Panc1 (cell line): ENCODE results near the gene INO80C.

Experiments used
- POLR2AphosphoS5 ChIP-seq: IDR thresholded peaks from 2 replicates; pipeline ENCODE4 v1.6.1; 2012; ENCODE audit warnings: mild to moderate bottlenecking, low read depth, low read length, moderate library complexity
- SIN3A ChIP-seq: IDR thresholded peaks from 2 replicates; pipeline ENCODE4 v1.6.1; 2012; ENCODE audit warnings: low read depth, mild to moderate bottlenecking, low read length, moderate library complexity, borderline replicate concordance; ENCODE audit not compliant: insufficient read depth
- TF ChIP-seq, protein P1 (sequence below), 2 experiments: IDR thresholded peaks; 2 replicates each; pipeline ENCODE4 v1.6.1; 2011 to 2012; ENCODE audit warnings: low read depth in 2 of 2, control low read depth in 1 of 2, low read length in 1 of 2, mild to moderate bottlenecking in 1 of 2, moderate library complexity in 1 of 2; ENCODE audit not compliant: insufficient read depth in 1 of 2
- TF ChIP-seq, protein P2 (sequence below): fragments of 450-650 bp; IDR thresholded peaks from 2 replicates; pipeline ENCODE4 v1.5.1; 2017; ENCODE audit warnings: mild to moderate bottlenecking

DNA sequence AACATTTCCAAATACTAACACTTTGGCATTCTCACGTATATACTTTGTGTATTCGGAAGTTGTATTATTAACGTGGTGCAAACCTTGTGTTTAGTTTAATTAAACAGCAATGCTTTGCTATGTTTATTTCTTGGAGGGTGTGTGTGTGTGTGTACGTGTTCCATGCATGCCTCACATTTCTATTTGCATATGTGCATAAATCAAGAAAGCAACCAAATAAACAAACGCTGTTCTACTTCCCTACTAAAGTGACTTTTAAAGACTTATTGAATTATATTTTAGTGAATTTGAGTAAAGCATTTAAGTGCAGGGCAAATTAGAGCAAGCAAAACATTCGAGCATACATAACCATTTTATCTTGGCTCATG lies 66.4 kb downstream of the INO80C start:
- no peak for TF ChIP-seq POLR2AphosphoS5
- TF ChIP-seq, protein P1, sequence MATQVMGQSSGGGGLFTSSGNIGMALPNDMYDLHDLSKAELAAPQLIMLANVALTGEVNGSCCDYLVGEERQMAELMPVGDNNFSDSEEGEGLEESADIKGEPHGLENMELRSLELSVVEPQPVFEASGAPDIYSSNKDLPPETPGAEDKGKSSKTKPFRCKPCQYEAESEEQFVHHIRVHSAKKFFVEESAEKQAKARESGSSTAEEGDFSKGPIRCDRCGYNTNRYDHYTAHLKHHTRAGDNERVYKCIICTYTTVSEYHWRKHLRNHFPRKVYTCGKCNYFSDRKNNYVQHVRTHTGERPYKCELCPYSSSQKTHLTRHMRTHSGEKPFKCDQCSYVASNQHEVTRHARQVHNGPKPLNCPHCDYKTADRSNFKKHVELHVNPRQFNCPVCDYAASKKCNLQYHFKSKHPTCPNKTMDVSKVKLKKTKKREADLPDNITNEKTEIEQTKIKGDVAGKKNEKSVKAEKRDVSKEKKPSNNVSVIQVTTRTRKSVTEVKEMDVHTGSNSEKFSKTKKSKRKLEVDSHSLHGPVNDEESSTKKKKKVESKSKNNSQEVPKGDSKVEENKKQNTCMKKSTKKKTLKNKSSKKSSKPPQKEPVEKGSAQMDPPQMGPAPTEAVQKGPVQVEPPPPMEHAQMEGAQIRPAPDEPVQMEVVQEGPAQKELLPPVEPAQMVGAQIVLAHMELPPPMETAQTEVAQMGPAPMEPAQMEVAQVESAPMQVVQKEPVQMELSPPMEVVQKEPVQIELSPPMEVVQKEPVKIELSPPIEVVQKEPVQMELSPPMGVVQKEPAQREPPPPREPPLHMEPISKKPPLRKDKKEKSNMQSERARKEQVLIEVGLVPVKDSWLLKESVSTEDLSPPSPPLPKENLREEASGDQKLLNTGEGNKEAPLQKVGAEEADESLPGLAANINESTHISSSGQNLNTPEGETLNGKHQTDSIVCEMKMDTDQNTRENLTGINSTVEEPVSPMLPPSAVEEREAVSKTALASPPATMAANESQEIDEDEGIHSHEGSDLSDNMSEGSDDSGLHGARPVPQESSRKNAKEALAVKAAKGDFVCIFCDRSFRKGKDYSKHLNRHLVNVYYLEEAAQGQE (IDR thresholded peaks at IDR 0.05; ENCODE audit: insufficient read depth in 1 of 2, low read depth in 2 of 2, low read length in 1 of 2): no peak
- TF ChIP-seq, protein P2, sequence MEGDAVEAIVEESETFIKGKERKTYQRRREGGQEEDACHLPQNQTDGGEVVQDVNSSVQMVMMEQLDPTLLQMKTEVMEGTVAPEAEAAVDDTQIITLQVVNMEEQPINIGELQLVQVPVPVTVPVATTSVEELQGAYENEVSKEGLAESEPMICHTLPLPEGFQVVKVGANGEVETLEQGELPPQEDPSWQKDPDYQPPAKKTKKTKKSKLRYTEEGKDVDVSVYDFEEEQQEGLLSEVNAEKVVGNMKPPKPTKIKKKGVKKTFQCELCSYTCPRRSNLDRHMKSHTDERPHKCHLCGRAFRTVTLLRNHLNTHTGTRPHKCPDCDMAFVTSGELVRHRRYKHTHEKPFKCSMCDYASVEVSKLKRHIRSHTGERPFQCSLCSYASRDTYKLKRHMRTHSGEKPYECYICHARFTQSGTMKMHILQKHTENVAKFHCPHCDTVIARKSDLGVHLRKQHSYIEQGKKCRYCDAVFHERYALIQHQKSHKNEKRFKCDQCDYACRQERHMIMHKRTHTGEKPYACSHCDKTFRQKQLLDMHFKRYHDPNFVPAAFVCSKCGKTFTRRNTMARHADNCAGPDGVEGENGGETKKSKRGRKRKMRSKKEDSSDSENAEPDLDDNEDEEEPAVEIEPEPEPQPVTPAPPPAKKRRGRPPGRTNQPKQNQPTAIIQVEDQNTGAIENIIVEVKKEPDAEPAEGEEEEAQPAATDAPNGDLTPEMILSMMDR: no peak
- TF ChIP-seq SIN3A: no peak
